HUES48 (cell line): ENCODE data around the gene STAG1.
"Not testable (repeated sequence)": the region's sequence is repeated elsewhere in the genome, so short reads cannot be mapped to it uniquely, and the experiment has no call there.

ENCODE experiments used
- H3K27ac ChIP-seq: one replicate; pipeline ENCODE4 v1.7.0; 2013; ENCODE audit warnings: low read depth, low read length, inconsistent platforms
- H3K27me3 ChIP-seq: 2 replicates; pipeline ENCODE4 v1.6.1; 2013; ENCODE audit warnings: mild to moderate bottlenecking, low read length; ENCODE audit not compliant: control insufficient read depth, insufficient read depth
- H3K36me3 ChIP-seq: 2 replicates; pipeline ENCODE4 v1.6.1; 2013; ENCODE audit warnings: low read length; ENCODE audit not compliant: control insufficient read depth, insufficient read depth
- H3K4me1 ChIP-seq: 2 replicates; pipeline ENCODE4 v1.6.1; 2013; ENCODE audit warnings: mild to moderate bottlenecking, low read length; ENCODE audit not compliant: control insufficient read depth, insufficient read depth
- H3K4me3 ChIP-seq: 2 replicates; pipeline ENCODE4 v1.5.1; 2013; ENCODE audit warnings: mild to moderate bottlenecking, low read depth, low read length
- H3K9ac ChIP-seq: 2 replicates; pipeline ENCODE4 v1.6.1; 2013; ENCODE audit warnings: mild to moderate bottlenecking, low read depth, low read length, moderate library complexity
- H3K9me3 ChIP-seq: 2 replicates; pipeline ENCODE4 v1.6.1; 2013; ENCODE audit warnings: low read length; ENCODE audit not compliant: control insufficient read depth, insufficient read depth

Gene STAG1

DNA sequence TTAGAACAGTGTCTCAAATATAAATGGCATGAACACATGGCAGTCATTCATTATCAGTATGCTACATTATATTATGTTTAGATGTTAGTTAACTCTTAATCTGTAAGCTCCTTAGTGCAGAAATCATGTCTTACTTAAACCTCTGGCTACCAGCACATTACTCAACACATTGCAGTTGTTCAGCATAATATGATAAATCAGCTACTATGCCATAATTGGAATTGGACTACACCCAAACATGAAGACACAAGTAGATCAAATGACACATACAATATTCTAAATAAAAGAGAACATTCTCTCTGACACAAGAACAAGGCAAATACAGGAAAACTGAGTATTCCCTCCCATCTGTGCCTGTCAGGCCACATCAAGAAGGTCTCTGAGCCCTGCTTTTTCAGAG, 385.9 kb downstream of the STAG1 start:
- Histone ChIP-seq H3K27ac (no peak overlapping the region), H3K4me1 (no peaks in the 10 kb centered on the region), H3K9ac (no peak overlapping the region), H3K36me3 (0 out of 2 replicates have a peak, but pooled peaks cover 3% of the 10 kb centered on the region), H3K4me3 (no peak overlapping the region), H3K9me3 (no peaks in the 10 kb centered on the region), H3K27me3 (no peaks in the 10 kb centered on the region)

DNA sequence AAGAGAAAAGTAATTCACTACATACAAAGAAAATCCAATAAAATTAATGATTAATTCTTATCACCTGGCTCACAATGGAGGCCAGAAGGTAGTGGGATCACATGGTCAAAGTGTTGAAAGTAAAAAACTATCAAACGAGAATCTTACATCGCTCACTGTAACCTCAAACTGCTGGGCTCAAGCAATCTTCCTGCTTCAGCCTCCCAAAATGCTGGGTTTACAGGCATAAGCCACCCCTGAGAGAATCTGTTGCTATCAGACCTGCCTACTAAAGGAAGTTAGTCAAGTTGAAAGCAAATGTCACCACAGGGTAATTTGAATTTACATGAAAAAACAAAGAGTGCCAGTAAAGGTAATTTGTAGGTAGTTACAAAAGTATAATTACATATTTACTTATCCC, 398.7 kb downstream of the STAG1 start:
- Histone ChIP-seq H3K9me3 (no peaks in the 10 kb centered on the region), H3K36me3 (peaks cover 7% of the 10 kb centered on the region; the same call in 1 of the 2 replicates)

DNA sequence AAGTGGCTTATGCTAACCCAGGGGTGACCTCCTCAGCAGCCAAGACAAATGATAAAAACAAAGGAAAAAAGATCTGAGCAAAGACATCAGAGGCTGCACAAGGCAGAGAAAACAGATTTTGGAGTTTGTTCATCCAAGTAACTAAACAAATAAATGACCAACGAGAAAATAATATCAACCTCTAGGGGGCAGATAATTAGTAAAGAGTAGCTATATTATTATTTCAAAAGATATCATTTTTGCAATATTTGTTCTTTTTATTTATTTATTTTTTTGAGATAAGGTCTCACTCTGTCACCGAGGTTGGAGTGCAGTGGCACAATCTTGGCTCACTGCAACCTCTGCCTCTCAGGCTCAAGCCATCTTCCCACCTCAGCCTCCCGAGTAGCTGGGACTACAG, 400.3 kb downstream of the STAG1 start:
- H3K4me3 ChIP-seq, result no peak overlapping the region
- no peaks in the 10 kb centered on the region for H3K9me3 ChIP-seq
- H3K9ac ChIP-seq, result no peak overlapping the region
- H3K4me1 ChIP-seq, result peaks cover 9% of the 10 kb centered on the region
- H3K27ac ChIP-seq, result no peak overlapping the region
- no peaks in the 10 kb centered on the region for H3K27me3 ChIP-seq
- H3K36me3 ChIP-seq, result peaks cover 8% of the 10 kb centered on the region; the same call in 1 of the 2 replicates

More for the DNA sequence above, 398.7 kb downstream of the STAG1 start:
- Histone ChIP-seq H3K27ac (peak overlapping the region; percentile 39), H3K4me1 (peaks cover 9% of the 10 kb centered on the region), H3K4me3 (no peak overlapping the region), H3K27me3 (no peaks in the 10 kb centered on the region), H3K9ac (no peak overlapping the region)

DNA sequence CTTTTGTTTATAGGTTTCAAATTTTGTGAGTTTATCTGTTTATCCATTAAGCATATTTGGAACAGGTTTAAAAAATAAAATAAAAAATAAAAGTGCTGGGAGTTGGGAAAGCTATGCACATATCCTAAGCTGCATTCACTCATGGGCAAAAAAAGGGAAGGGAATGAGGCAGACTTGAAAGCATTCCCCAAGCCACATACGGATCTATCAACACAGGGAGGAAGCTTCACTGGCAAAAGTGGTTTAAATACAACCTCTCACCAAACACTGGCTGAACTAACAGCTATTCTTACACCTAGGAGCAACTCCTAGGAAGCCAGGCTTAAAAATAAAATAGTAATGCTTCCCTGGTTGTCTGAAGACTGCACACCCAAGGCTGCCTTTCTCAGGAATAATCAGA, 400.8 kb downstream of the STAG1 start:
- Histone ChIP-seq H3K9ac (no peak overlapping the region), H3K27me3 (no peaks in the 10 kb centered on the region), H3K36me3 (peaks cover 8% of the 10 kb centered on the region; the same call in 1 of the 2 replicates), H3K27ac (no peak overlapping the region), H3K4me3 (no peak overlapping the region), H3K9me3 (no peaks in the 10 kb centered on the region), H3K4me1 (peaks cover 9% of the 10 kb centered on the region)

DNA sequence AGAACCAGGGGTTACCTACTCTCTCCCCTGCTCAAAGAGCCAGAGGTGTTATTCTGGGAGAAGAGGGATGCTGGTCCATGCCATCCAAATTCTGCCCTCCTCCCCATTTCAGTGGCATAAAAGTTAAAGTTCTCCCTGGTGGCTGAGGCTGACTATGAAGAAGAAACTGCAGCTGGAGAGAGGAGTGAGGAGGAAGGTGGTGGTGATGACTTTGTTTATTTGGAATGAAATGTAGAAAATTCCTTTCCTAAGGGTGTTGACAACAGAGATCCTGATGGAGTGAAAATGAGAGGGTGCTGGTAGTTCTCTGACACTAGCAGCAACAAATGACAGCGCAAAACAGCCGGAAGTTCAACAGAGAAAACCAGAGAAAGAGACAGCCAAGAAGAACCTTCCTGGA, 401.6 kb downstream of the STAG1 start:
- H3K27me3 ChIP-seq, result no peaks in the 10 kb centered on the region
- peaks cover 8% of the 10 kb centered on the region; the same call in 1 of the 2 replicates for H3K36me3 ChIP-seq
- H3K4me3 ChIP-seq, result no peak overlapping the region
- H3K9me3 ChIP-seq, result no peaks in the 10 kb centered on the region
- H3K4me1 ChIP-seq, result peaks cover 9% of the 10 kb centered on the region
- H3K27ac ChIP-seq, result no peak overlapping the region
- no peak overlapping the region for H3K9ac ChIP-seq

DNA sequence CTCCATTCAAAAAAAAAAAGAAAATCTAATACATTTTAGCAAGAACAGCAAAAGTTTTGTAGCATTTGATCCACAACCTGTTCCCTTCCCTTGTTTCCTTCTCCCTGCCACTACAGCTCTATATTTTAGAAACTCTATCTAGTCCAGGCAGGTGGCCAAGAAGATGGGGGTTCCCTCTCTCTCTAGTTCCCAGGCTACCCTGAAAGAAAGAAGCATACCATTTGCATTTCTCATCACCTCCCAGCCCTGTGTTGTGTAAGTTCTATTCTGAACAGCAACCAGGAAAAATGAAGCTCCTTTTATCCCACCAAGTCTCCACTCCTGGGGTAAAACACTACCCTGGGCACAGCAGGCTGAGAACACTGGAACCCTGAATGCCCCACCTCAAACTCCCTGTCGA, 402.0 kb downstream of the STAG1 start:
- Histone ChIP-seq H3K9ac (no peak overlapping the region), H3K4me3 (no peak overlapping the region), H3K4me1 (peaks cover 9% of the 10 kb centered on the region), H3K27me3 (no peaks in the 10 kb centered on the region), H3K27ac (no peak overlapping the region), H3K9me3 (no peaks in the 10 kb centered on the region), H3K36me3 (peaks cover 8% of the 10 kb centered on the region; the same call in 1 of the 2 replicates)

DNA sequence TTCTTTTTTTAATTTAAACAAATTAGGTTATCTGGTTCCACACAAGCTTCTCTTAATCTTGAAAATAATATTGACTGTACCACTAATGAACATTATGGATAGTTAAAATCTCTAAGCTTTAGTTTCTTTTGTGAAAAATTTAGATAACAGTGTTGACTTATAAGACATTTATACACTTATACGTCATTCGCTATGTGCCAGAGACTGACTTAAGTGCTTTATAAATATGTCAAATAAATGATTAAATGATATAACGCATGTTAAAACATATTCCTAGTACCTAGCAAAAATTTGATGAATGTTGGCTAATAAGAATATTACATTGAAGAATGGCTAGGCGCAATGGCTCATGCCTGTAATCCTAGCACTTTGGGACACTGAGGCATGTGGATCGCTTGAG, 405.7 kb downstream of the STAG1 start:
- no peak overlapping the region for H3K27ac ChIP-seq
- no peak overlapping the region for H3K9ac ChIP-seq
- peaks cover 4% of the 10 kb centered on the region; the same call in 1 of the 2 replicates for H3K4me1 ChIP-seq
- H3K9me3 ChIP-seq, result no peaks in the 10 kb centered on the region
- H3K36me3 ChIP-seq, result 0 out of 2 replicates have a peak, but pooled peaks cover 10% of the 10 kb centered on the region
- no peak overlapping the region for H3K4me3 ChIP-seq
- no peaks in the 10 kb centered on the region for H3K27me3 ChIP-seq

DNA sequence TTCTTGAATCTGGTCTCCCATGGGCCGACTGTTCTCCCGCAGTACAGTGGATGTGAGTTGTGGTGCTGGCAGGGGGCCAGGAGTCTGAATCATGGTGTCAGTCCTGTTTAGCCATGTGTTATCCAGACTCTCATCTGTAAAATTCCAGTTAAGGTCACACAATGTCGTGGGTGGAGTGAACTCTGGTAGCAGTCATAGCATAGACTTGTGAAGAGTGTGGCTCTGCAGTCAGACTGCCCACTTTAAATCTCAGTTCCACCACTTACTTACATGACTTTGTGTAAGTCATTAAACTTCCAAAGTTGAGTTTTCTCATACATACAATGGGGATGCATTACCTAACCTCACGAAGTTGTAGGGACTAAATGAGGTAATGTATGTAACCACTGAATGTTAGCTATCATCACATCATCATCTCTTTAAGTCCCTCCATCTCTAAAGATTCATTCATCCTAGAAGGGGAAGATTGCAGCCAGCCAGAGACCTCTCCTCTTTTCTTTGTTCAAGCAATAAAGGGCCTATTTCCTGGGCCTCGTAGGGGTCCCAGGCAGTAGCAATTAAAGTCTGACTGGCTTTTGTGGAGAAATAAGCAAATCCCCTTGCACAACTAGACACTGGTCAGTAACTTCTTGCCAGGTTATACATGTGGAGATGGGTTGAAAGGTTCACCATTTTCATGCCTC, 408.2 kb downstream of the STAG1 start:
- Histone ChIP-seq H3K9ac (no peak overlapping the region), H3K4me3 (no peak overlapping the region), H3K9me3 (no peaks in the 10 kb centered on the region), H3K4me1 (peaks cover 4% of the 10 kb centered on the region; the same call in 1 of the 2 replicates), H3K27me3 (no peaks in the 10 kb centered on the region), H3K36me3 (peaks cover 14% of the 10 kb centered on the region; the same call in 1 of the 2 replicates), H3K27ac (no peak overlapping the region)

DNA sequence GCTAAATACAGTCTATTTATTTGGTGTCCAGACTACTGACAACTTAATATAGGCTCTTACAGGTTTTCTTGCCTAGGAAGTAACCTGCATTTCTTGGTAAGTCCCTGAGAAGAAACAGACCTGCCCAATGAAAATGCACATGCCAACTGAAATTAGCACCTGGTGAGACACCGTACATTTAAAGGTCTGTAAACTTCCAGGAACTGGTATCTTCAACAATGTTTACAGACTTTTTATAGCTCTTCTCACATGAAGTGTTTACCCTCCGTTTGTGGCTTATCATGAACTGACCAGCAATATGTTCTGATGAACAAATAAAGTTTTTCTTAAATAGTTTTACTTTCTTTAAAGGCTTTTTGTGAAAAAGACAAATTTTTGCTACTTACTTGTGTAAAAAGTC, 408.7 kb downstream of the STAG1 start:
- Histone ChIP-seq H3K27me3 (no peaks in the 10 kb centered on the region), H3K9me3 (no peaks in the 10 kb centered on the region), H3K36me3 (peaks cover 8% of the 10 kb centered on the region; the same call in 1 of the 2 replicates), H3K27ac (no peak overlapping the region), H3K4me3 (no peak overlapping the region), H3K9ac (no peak overlapping the region), H3K4me1 (peaks cover 4% of the 10 kb centered on the region; the same call in 1 of the 2 replicates)

DNA sequence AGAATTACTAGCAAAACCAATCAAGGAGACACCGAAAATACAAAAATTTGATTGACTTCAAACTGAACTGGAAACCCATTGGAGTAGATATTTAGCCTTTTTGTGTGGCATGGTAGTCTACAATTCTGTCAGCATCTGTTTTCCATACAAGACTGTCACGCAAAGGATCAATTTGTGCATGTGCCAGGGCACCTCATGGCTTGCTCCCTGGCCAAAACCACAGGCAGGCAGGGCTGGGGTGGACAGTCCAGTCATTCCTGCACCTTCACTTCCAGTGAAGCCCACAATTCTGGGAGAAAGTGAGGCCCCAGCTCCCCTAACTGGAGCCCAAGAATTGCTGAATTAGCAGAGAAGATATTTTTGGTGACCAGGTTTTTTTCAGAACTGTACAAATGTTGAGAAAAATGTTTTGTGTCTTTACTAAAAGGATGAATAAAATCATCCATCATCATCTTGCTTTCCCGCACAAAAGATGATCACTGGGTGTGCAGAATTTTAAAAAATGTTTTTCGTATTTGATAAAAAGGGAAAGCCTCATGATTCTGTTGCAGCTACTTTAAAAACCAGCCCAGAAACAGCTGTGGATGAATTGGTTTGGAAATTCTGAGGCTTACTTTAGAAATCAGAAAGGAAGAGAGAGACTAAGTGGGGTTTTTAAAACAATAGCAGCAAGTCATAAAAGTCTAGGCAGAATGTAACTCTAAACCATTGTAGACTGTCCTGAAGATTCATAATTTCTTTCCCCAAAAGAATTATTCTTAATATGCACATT, 415.7 kb downstream of the STAG1 start:
- no peaks in the 10 kb centered on the region for H3K4me1 ChIP-seq
- no peak overlapping the region for H3K27ac ChIP-seq
- no peak overlapping the region for H3K9ac ChIP-seq
- H3K4me3 ChIP-seq, result no peak overlapping the region
- H3K36me3 ChIP-seq, result peaks cover 37% of the 10 kb centered on the region; the same call in 1 of the 2 replicates
- no peaks in the 10 kb centered on the region for H3K9me3 ChIP-seq
- H3K27me3 ChIP-seq, result no peaks in the 10 kb centered on the region

DNA sequence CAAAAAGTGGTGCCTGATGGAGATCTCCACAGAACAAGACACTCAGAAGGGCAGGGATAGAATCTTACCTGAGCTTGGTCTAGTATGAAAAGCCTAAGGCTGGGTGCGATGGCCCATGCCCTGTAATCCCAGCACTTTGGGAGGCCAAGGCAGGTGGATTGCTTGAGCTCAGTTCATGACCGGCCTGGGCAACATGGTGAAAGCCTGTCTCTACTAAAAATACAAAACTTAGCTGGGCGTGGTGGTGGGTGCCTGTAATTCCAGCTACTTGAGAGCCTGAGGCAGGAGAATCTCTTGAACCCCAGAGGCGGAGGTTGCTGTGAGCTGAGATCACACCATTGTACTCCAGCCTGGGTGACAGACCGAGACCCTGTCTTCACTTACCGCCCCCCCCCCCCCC, 417.5 kb downstream of the STAG1 start:
- H3K36me3 ChIP-seq, result peaks cover 35% of the 10 kb centered on the region
- not testable (repeated sequence) for H3K27ac ChIP-seq

More for the DNA sequence above, 417.5 kb downstream of the STAG1 start:
- H3K9me3 ChIP-seq, H3K9ac ChIP-seq, H3K4me3 ChIP-seq, H3K27me3 ChIP-seq, H3K4me1 ChIP-seq: not testable (repeated sequence)
